Measurements from ENCODE around the gene TMEM243. TPM values are rescaled to one million over a fixed set of nuclear protein-coding genes. Genes with fewer than 3 reads are reported as not detected.
"Not testable (repeated sequence)": the region's sequence is repeated elsewhere in the genome, so short reads cannot be mapped to it uniquely, and the experiment has no call there.

The TMEM243 gene
- total RNA-seq, 1 donor, result 35.8 TPM

GRCh38 chr7:87212498-87212897 lies 7.0 kb downstream of the TMEM243 start:
- TF ChIP-seq, protein P1, sequence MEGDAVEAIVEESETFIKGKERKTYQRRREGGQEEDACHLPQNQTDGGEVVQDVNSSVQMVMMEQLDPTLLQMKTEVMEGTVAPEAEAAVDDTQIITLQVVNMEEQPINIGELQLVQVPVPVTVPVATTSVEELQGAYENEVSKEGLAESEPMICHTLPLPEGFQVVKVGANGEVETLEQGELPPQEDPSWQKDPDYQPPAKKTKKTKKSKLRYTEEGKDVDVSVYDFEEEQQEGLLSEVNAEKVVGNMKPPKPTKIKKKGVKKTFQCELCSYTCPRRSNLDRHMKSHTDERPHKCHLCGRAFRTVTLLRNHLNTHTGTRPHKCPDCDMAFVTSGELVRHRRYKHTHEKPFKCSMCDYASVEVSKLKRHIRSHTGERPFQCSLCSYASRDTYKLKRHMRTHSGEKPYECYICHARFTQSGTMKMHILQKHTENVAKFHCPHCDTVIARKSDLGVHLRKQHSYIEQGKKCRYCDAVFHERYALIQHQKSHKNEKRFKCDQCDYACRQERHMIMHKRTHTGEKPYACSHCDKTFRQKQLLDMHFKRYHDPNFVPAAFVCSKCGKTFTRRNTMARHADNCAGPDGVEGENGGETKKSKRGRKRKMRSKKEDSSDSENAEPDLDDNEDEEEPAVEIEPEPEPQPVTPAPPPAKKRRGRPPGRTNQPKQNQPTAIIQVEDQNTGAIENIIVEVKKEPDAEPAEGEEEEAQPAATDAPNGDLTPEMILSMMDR (IDR thresholded peaks at IDR 0.05; ENCODE audit: insufficient read depth, low read depth, low read length), result no peak
- no peak for DNase-seq (ENCODE audit: low read depth)
- H3K4me3 ChIP-seq (ENCODE audit: low read depth, low read length), result no peak overlapping the region

- DNase-seq (ENCODE audit: low read depth), result peak; percentile 60
These were observed 9.0 kb downstream of the TMEM243 start for GRCh38 chr7:87210506-87210905.

GRCh38 chr7:87209295-87209924 lies 10.1 kb downstream of the TMEM243 start:
- TF ChIP-seq, protein P1 (IDR thresholded peaks at IDR 0.05; ENCODE audit: insufficient read depth, low read depth, low read length), result no peak
- DNase-seq (ENCODE audit: low read depth), result no peak
- H3K4me3 ChIP-seq (ENCODE audit: low read depth, low read length), result no peak overlapping the region

More at GRCh38 chr7:87210506-87210905, 9.0 kb downstream of the TMEM243 start:
- H3K4me3 ChIP-seq (ENCODE audit: low read depth, low read length), result no peak overlapping the region
- TF ChIP-seq, protein P1 (IDR thresholded peaks at IDR 0.05; ENCODE audit: insufficient read depth, low read depth, low read length), result no peak

DNA sequence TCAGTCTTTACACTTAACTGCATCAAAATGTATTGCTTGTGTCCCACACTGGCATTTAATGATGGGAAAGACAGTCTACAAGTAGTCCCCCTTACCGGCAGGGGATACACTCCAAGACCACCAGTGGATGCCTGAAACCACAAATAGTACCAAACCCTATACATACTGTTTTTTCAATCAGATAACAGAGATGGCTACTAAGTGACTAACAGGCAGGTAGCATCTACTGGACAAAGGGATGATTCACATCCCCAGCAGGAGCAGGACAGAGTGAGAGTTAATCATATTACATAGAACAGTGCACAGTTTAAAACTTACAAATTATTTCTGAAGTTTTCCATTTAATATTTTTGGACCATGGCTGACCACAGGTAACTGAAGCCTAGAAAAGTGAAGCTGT lies 13.2 kb downstream of the TMEM243 start:
- H3K4me3 ChIP-seq (ENCODE audit: low read depth, low read length), result no peak overlapping the region
- DNase-seq (ENCODE audit: low read depth), result no peak
- TF ChIP-seq, protein P1 (IDR thresholded peaks at IDR 0.05; ENCODE audit: insufficient read depth, low read depth, low read length), result no peak

DNA sequence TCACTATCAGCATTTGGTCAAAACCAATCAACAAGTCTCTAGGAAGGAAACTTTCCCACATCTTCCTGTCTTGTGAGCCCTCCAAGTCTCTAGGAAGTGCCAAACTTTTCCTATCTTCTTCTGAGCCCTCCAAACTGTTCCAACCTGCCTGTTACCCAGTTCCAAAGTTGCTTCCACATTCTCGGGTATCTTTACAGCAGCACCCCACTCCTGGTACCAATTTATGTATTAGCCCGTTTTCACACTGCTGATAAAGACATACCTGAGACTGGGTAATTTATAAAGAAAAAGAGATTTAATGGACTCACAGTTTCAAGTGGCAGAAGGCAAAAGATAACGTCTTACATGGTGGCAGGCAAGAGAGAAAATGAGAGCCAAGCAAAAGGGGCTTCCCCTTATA lies 13.8 kb downstream of the TMEM243 start:
- not testable (repeated sequence) for DNase-seq (ENCODE audit: low read depth); H3K4me3 ChIP-seq (ENCODE audit: low read depth, low read length)

- no peak for DNase-seq (ENCODE audit: low read depth)
- TF ChIP-seq, protein P1 (IDR thresholded peaks at IDR 0.05; ENCODE audit: insufficient read depth, low read depth, low read length), result no peak
- H3K4me3 ChIP-seq (ENCODE audit: low read depth, low read length), result no peak overlapping the region
These were observed 14.6 kb downstream of the TMEM243 start for GRCh38 chr7:87204933-87205332.

DNA sequence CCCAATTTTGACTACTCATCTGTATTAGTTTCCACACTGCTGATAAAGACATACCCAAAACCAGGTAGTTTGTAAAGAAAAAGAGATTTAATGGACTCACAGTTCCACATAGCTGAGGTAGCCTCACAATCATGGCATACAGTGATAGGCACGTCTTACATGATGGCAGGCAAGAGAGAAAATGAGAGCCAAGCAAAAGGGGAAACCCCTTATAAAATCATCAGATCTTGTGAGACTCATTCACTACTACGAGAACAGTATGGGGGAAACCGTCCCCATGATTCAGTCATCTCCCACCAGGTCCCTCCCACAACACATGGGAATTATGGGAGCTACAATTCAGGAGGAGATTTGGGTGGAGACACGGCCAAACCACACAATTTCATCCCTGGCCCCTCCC lies 15.6 kb downstream of the TMEM243 start:
- DNase-seq (ENCODE audit: low read depth); H3K4me3 ChIP-seq (ENCODE audit: low read depth, low read length): not testable (repeated sequence)

- no peak overlapping the region for H3K4me3 ChIP-seq (ENCODE audit: low read depth, low read length)
- TF ChIP-seq, protein P1 (IDR thresholded peaks at IDR 0.05; ENCODE audit: insufficient read depth, low read depth, low read length), result no peak
- DNase-seq (ENCODE audit: low read depth), result no peak
These were observed 16.8 kb downstream of the TMEM243 start for GRCh38 chr7:87202705-87203104.
